Measurements from ENCODE around the gene MICA.

GRCh38 chr6:31422587-31422986 lies 19.2 kb downstream of the MICA start:
- TF ChIP-seq EZH2 (IDR thresholded peaks at IDR 0.05; ENCODE audit: insufficient read depth, poor library complexity, severe bottlenecking) (no peak), EZH2phosphoT487 (IDR thresholded peaks at IDR 0.05; ENCODE audit: insufficient read depth, low read depth) (no peak)
